NB4 (cell line): Measurements from ENCODE around the gene COMMD1.

Experiments used
- DNase-seq: peaks from one replicate; pipeline ENCODE4 v3.0.0; 2010; ENCODE audit warnings: low read depth
- H3K4me3 ChIP-seq: one replicate; pipeline ENCODE4 v1.5.1; 2011; ENCODE audit warnings: mild to moderate bottlenecking, low read depth, low read length, moderate library complexity
- CTCF ChIP-seq: IDR thresholded peaks from one replicate; pipeline ENCODE4 v1.5.1; 2012; ENCODE audit warnings: low read depth, low read length
- MAX ChIP-seq: IDR thresholded peaks from 2 replicates; pipeline ENCODE4 v1.6.1; 2011; ENCODE audit warnings: low read depth, low read length
- MYC ChIP-seq: IDR thresholded peaks from 2 replicates; pipeline ENCODE4 v1.6.1; 2011; ENCODE audit warnings: low read depth, low read length
- POLR2A ChIP-seq: IDR thresholded peaks from 2 replicates; pipeline ENCODE4 v1.6.1; 2011; ENCODE audit warnings: mild to moderate bottlenecking; ENCODE audit not compliant: insufficient read length; ENCODE audit errors: extremely low read depth

The COMMD1 gene

GRCh38 chr2:62109554-62109953, 204.1 kb downstream of the COMMD1 start:
- H3K4me3 ChIP-seq, result no peak overlapping the region
- TF ChIP-seq POLR2A, result no peak
- DNase-seq, result no peak

GRCh38 chr2:62110415-62111025, 205.0 kb downstream of the COMMD1 start:
- TF ChIP-seq POLR2A (no peak), MYC (no peak), CTCF (no peak), MAX (no peak)
- no peak for DNase-seq
- no peak overlapping the region for H3K4me3 ChIP-seq

GRCh38 chr2:62112179-62112578, 206.7 kb downstream of the COMMD1 start:
- no peak for DNase-seq
- TF ChIP-seq CTCF, result no peak
- no peak for TF ChIP-seq MYC
- TF ChIP-seq MAX, result no peak
- no peak for TF ChIP-seq POLR2A
- no peak overlapping the region for H3K4me3 ChIP-seq

GRCh38 chr2:62114564-62114963, 209.1 kb downstream of the COMMD1 start:
- DNase-seq, result no peak
- H3K4me3 ChIP-seq, result no peak overlapping the region
- no peak for TF ChIP-seq MAX
- no peak for TF ChIP-seq MYC
- TF ChIP-seq CTCF, result no peak
- no peak for TF ChIP-seq POLR2A

- TF ChIP-seq CTCF (no peak), MYC (no peak), MAX (no peak; the same call in 1 of the 2 replicates), POLR2A (no peak)
- peak; percentile 25 for DNase-seq
Observed at GRCh38 chr2:62116983-62117382, 211.5 kb downstream of the COMMD1 start.

GRCh38 chr2:62118160-62118559, 212.7 kb downstream of the COMMD1 start:
- no peak overlapping the region for H3K4me3 ChIP-seq
- peak; percentile 19 for DNase-seq
- TF ChIP-seq POLR2A (no peak), MAX (no peak), CTCF (no peak), MYC (no peak)

More at GRCh38 chr2:62116983-62117382, 211.5 kb downstream of the COMMD1 start:
- no peak overlapping the region for H3K4me3 ChIP-seq
